Stimulated activated naive CD8-positive, alpha-beta T cell treated with anti-CD3 and anti-CD28 coated beads, Interleukin-15, amount 100 ng/mL, for 72 hours (primary cell): Measurements from ENCODE around the gene PANK4.

Experiments
- ATAC-seq: fragments of 150-1000 bp; cut with Tn5 transposase; 2 replicates; pipeline ENCODE4 v1.10.0; 2021; ENCODE audit warnings: mild to moderate bottlenecking, moderate library complexity
- DNase-seq, 2 donors: peaks; one replicate each; pipeline ENCODE4 v3.0.0; 2021 to 2022
- H3K27ac Mint-ChIP-seq, 2 donors: one replicate each; pipeline ENCODE4 v1.8.0; 2022; ENCODE audit warnings: mild to moderate bottlenecking in 2 of 2, mixed read lengths in 2 of 2, moderate library complexity in 2 of 2
- H3K27me3 Mint-ChIP-seq: one replicate; pipeline ENCODE4 v1.8.0; 2022; ENCODE audit warnings: mixed read lengths
- H3K4me1 Mint-ChIP-seq: one replicate; pipeline ENCODE4 v1.8.0; 2022; ENCODE audit warnings: mild to moderate bottlenecking, mixed read lengths
- H3K4me3 Mint-ChIP-seq, 2 donors: one replicate each; pipeline ENCODE4 v1.8.0; 2022; ENCODE audit warnings: mild to moderate bottlenecking in 2 of 2, mixed read lengths in 2 of 2, moderate library complexity in 1 of 2
- H3K9me3 Mint-ChIP-seq, 2 donors: one replicate each; pipeline ENCODE4 v1.8.0; 2022; ENCODE audit warnings: mixed read lengths in 2 of 2

The PANK4 gene

DNA sequence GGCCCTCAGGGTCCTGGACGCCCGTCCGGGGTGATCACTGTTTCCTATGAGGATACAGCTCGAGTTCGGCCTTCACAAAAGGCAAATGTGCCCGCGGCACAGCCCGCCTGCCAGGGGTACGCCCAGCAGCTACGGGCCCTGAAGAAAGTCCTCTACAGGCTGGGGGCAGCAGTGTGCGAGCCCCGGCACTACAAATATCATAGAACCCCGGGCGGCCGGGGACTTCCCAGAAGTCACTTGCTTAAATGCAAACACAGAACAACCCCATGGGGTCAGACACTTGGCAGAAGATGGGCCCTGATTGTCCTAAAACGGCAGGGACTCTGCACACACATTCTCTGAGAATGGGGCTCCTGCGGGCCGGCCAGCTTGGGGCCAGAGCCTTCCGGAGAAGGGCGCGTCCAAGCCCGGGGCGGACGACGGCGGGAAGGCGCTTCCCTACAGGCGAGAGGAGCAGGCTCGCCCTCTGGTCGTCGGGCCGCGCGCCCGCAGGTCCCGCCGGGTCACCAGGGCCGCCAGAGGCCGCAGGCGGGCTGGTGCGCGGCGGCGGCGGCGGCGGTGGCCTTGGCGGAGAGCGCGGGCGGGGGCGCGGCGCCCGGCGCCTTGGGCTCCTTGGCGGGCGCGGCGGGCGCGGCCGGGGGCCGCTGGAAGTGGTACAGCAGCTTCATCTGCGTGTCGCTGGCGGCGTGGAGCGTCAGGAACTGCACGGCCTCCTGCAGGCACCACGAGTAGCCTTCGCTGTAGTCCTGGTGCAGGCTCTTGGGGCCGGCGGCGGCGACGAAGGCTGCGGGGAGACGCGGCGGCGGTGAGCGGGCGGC lies 2.8 kb upstream of the PANK4 start:
- no peaks in the 10 kb centered on the region for H3K9me3 Mint-ChIP-seq
- peaks cover 42% of the 10 kb centered on the region for H3K4me1 Mint-ChIP-seq
- H3K4me3 Mint-ChIP-seq: peak overlapping the region; percentile 83 to 88
- ATAC-seq (peak; percentile 26), DNase-seq (peak; percentile 52 to 68)
- H3K27ac Mint-ChIP-seq: peak overlapping the region in 1 of 2 donors; percentile 42
- H3K27me3 Mint-ChIP-seq: peaks cover 54% of the 10 kb centered on the region

DNA sequence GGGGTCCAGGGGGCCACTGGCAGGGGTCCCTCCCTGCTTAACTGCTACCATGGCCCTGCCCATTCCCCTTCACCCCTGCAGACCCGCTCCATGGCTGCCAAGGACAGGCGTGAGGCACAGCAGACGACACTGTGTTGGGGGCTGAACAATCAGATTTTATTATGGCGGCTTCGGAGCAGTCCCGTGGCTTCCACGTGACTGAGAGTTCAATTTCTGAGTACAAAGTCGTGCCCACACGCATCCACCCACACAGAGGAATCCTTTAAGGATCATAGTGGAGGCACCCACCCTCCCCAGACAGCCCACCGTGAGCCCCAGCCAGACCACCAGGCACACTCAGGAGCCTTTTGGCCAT lies 2.2 kb upstream of the PANK4 start:
- no peak for DNase-seq
- Mint-ChIP-seq H3K9me3 (no peaks in the 10 kb centered on the region), H3K27ac (no peak overlapping the region), H3K27me3 (peaks cover 52% of the 10 kb centered on the region), H3K4me1 (peaks cover 48% of the 10 kb centered on the region), H3K4me3 (peak overlapping the region; percentile 83 to 88)
- ATAC-seq: no peak

DNA sequence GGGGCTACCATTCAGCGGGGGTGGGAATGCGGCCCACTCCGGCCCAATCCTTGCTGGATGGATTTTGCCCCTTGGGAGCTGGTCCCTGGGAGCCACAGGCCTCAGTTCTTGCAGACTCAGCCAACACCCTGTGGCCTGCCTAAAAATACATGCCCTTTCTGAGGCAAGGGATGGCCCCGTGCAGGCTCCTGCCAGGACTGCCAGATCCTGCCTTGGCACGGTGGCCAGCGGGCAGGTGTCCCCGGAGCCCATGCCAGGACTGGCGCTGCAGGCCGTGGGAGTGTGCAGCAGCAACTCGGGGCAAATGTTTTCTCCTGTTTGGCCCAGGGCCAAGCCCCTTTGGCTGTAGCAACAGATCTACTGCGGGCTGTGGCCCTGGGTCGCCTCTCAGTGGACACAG lies 1.6 kb upstream of the PANK4 start:
- DNase-seq (no peak), ATAC-seq (no peak)
- Mint-ChIP-seq H3K9me3 (no peaks in the 10 kb centered on the region), H3K4me1 (peaks cover 54% of the 10 kb centered on the region), H3K4me3 (no peak overlapping the region), H3K27me3 (peaks cover 46% of the 10 kb centered on the region), H3K27ac (no peak overlapping the region)

DNA sequence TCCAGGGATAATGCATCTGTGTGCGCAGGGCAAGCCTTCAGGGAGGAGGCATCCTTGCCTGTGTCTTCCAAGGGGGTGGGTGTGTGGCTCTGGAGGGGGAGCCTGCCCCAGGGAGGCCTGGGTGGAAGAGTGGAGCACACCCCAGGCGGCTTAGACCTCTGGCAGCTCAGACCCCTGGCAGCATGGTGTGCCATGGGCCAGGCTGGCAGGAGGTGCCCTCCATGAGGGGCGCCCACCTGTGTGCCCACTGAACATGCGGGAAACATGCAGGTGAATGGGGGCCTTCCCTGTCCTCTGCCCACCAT lies 1.1 kb upstream of the PANK4 start:
- ATAC-seq (no peak), DNase-seq (no peak)
- Mint-ChIP-seq H3K27ac (no peak overlapping the region), H3K4me3 (peak overlapping the region in 1 of 2 donors; percentile 77), H3K9me3 (no peaks in the 10 kb centered on the region), H3K4me1 (peaks cover 59% of the 10 kb centered on the region), H3K27me3 (peaks cover 46% of the 10 kb centered on the region)

DNA sequence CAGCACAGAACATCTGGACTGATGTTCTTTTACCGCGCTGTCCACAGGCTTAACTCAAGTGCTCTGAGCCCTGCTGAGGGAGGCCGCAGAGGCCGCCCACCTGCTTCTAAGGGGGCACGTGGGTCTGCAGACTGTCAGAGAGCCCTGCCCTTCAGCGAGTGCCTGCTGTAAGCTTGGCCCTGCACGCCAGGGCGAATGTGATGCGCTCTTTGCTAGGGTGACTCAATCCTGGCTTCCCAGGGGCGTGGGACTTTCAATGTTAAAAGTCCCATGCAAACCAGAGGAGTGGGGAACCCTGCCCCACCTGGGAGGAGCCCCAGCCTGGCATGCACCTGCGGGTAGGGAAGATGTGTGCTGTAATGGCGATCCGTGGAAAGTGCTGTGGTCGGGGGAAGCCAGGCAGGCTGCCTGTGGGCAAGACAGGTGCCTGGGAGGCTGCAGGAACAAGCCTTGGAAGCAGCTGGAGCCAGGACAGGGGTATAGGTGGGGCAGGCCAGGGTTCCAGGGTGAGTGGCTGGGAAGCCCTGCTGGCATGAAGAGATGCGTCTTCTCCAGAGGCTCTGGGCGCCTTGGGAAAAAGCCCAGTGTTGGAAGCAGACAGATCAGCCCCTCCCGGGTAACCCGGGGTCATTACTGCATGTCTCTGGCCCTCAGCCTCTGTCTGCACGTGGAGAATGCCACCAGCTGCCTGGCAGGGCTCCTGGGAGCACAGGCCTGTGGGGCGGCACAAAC lies 594 bp upstream of the PANK4 start:
- Mint-ChIP-seq H3K27me3 (peaks cover 43% of the 10 kb centered on the region), H3K27ac (peak overlapping the region; percentile 13 to 53), H3K9me3 (no peaks in the 10 kb centered on the region), H3K4me1 (peaks cover 64% of the 10 kb centered on the region), H3K4me3 (peak overlapping the region; percentile 61 to 77)
- DNase-seq (peak; percentile 79 to 83), ATAC-seq (peak; percentile 55)

DNA sequence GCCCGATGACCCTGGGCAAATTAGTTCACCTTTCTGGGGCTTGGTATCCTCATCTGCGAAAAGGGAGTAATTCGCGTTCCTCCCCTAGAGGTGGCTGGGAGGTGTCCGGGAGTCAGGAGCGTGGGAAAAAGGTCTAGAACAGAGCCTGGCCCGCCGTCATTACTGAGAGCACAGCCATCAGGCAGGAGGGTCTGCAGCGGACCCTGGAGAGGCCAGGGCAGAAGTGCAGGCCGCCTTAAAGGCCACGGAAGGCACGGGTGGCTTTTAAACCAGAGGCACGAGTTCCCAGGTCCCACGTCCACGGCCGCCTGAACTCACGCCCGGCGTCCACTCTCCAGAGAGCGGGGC lies 850 bp downstream of the PANK4 start:
- no peak for DNase-seq
- H3K4me3 Mint-ChIP-seq: peak overlapping the region; percentile 83 to 87
- H3K4me1 Mint-ChIP-seq: peaks cover 68% of the 10 kb centered on the region
- ATAC-seq: no peak
- H3K9me3 Mint-ChIP-seq: no peaks in the 10 kb centered on the region
- peaks cover 28% of the 10 kb centered on the region for H3K27me3 Mint-ChIP-seq
- H3K27ac Mint-ChIP-seq: peak overlapping the region; percentile 79 to 97

DNA sequence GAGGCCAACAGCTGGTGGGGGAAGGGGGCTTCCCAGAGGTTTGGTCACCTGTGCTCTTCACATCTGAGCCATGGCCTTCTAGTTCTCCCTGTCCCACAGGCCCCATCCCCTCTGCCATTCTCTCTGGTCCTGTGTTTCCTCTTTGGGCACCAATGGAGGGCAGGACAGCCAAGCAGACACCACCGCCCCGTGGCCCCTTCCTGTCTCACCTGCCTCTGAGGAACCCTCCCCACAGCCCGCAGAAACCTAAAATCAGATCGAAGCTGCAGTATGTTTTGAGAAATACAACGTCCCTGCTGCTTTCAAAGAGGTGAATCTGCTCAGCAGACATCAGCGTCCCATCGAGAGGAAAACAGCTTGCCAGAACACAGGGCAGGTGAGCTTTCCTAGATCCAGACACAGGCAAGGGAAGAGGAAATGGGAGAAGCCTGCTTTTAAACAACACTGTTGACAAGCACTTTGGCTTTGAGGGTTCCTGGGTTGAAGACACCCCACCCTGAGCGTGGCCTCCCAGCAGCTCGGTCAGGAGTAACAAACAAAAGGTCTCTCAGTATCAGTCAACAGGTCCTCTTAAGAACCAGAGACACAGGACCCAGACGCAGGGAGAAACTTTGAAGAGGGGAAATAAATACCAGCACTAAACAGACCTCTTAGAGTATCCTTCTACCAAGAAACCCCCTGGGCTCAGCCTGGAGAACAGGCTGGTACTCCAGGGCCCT lies 2.3 kb downstream of the PANK4 start:
- H3K4me1 Mint-ChIP-seq: peaks cover 66% of the 10 kb centered on the region
- peak overlapping the region; percentile 98 to 100 for H3K27ac Mint-ChIP-seq
- ATAC-seq (peak; percentile 54), DNase-seq (peak; percentile 60 to 81)
- H3K4me3 Mint-ChIP-seq: peak overlapping the region; percentile 83 to 87
- no peaks in the 10 kb centered on the region for H3K9me3 Mint-ChIP-seq
- H3K27me3 Mint-ChIP-seq: peaks cover 20% of the 10 kb centered on the region

DNA sequence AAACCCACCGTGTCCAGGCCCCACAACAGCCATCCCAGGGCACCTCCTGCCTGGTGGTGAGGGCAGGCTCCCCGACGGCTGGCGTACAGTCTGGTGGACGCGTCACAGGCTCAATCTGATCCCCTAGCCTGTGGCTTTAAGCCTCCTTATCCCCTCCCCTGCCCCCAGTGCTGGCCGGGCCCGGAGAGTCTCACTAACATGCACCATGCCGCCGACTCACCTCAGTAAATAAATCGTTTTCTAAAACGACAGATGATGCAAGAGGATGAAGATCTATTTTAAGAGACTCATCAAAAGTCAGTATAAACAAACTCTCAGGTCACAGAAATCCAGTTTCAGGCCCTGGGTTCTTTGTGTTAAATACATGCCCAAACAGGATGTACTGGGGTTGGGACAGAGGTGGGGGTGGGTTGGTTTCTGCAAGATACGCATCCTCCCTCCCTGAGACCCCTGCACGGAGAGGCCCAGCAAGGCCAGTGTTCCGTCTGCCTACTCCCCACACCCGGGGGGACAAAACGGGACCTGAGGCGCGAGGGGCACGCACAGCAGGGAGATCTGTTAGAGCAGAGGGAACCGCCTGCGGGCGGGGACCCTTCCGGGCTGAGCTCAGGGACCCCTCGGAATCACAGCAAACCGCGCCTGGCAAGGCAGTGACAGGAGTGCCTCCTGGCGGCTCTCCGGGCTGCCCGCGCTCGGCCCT lies 3.1 kb downstream of the PANK4 start:
- H3K4me1 Mint-ChIP-seq: peaks cover 62% of the 10 kb centered on the region
- DNase-seq: peak; percentile 70 to 80
- peak; percentile 50 for ATAC-seq
- no peaks in the 10 kb centered on the region for H3K9me3 Mint-ChIP-seq
- H3K4me3 Mint-ChIP-seq: peak overlapping the region; percentile 83 to 87
- H3K27me3 Mint-ChIP-seq: peaks cover 13% of the 10 kb centered on the region
- H3K27ac Mint-ChIP-seq: peak overlapping the region; percentile 98 to 100

DNA sequence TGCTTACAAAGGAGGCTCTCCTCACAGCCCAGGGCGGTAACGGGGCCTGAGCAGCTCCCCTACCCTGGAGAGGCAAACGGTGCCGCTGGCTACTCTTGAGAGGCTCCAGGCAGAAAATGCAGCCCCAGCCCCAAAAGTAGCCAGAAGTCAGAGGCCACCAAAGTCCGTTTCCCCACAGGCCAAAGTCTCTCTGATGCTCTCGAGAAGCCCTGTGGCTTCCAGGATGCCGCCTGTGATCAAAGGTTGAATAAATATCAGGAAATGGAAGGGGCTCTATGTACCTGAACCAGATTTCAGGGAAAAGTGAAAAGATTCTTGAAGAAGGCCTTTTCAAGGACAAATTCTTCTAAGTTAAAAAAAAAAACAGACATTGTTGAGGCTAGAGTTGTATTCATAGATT lies 4.2 kb downstream of the PANK4 start:
- peak overlapping the region in 1 of 2 donors; percentile 83 for H3K4me3 Mint-ChIP-seq
- H3K9me3 Mint-ChIP-seq: no peaks in the 10 kb centered on the region
- H3K27me3 Mint-ChIP-seq: peaks cover 7% of the 10 kb centered on the region
- ATAC-seq (no peak), DNase-seq (no peak)
- peak overlapping the region in 1 of 2 donors; percentile 100 for H3K27ac Mint-ChIP-seq
- H3K4me1 Mint-ChIP-seq: peaks cover 53% of the 10 kb centered on the region

DNA sequence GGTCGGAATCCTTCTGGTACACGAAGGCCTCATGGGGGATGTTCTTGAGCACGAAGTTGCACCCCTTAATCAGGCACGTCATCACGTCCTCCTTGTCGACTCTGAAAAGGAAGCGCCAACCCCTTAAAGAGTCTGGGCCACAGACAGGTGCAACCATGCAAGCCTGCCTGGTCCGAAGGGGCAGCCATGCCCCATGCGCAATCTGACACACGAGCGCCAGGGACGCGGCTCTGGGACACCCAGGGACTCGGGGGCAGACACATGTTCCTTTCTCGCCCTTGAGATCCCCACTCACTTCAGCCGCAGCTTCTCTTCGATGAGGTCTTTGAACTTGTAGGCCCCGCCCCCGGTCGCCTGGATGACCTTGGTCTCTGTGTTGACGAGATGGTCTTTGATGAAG lies 5.6 kb downstream of the PANK4 start:
- Mint-ChIP-seq H3K4me3 (no peak overlapping the region), H3K4me1 (peaks cover 47% of the 10 kb centered on the region), H3K27me3 (no peaks in the 10 kb centered on the region), H3K9me3 (no peaks in the 10 kb centered on the region), H3K27ac (peak overlapping the region in 1 of 2 donors; percentile 48)
- DNase-seq (no peak), ATAC-seq (no peak)

DNA sequence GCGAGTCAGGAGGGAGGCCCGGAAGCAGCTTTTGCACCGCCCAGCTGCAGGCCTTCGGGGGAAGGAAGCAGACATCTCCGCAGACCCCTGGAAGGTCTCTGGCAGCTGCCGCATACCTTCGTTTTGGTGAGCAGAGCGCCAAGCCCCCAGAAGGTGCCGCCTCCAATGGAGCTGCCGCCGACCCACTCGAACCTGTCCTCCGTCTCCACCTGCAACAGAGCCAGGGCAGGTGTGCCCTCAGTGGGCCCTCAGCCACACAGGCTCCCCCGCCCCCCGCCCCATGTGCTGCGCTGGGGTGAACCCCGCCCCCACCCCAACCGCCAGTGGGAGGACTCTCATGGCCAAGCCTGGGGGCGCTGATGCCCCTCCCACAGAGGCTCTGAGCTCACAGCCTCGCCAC lies 6.2 kb downstream of the PANK4 start:
- DNase-seq (no peak), ATAC-seq (no peak)
- H3K27me3 Mint-ChIP-seq: no peaks in the 10 kb centered on the region
- H3K4me3 Mint-ChIP-seq: no peak overlapping the region
- H3K9me3 Mint-ChIP-seq: no peaks in the 10 kb centered on the region
- H3K27ac Mint-ChIP-seq: no peak overlapping the region
- H3K4me1 Mint-ChIP-seq: peaks cover 46% of the 10 kb centered on the region

DNA sequence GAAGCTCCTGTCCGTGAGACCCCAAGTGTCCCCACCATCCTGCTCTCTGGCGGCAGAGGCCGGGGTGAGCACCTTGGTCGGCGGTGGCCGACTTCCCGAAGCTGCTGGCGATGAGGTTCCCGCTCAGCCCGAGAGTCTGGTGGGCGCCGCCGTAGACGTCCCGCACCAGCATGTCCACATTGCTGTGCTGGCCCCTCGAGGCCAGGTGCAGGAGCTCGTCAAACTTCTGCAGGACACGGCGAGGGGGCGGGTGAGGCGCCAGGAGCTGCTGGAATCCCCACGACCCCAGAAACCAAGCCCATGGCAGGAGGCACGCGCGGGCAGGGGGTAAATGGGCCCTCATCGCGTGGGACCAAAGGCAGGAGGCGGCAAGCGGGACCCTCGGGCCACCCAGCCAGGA lies 6.7 kb downstream of the PANK4 start:
- Mint-ChIP-seq H3K4me1 (peaks cover 41% of the 10 kb centered on the region), H3K9me3 (no peaks in the 10 kb centered on the region), H3K27me3 (no peaks in the 10 kb centered on the region), H3K27ac (no peak overlapping the region), H3K4me3 (no peak overlapping the region)
- no peak for ATAC-seq
- DNase-seq: no peak

DNA sequence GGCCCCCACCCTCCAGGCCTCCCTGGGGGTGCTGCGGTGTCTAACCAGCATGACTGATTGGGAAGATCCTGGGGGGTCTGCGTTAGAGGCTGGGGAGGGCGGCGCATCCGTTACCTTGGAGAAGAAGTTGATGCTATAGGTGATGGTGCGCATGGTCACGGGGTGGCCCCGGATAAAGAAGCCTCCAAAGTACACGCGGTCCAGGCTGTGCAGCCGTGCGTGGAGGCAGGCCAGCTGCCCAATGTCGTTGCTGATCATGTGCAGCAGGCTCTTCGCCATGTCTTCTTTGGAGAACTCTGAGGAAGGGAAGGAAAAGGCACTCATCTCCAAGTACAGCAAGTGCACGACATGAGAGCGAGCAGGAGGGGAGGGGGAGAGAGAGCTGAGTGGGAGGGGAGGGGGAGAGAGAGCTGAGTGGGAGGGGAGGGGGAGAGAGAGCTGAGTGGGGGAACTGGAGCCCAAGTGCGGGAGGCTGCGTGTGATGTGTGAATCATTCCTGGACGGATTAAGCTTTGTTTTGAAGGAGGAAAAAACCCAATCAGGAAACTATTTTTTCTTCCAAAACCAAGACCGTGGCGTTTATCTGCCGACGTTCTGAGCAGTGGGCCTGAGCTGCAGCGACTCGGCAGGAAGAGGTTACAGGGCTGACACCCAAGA lies 7.2 kb downstream of the PANK4 start:
- Mint-ChIP-seq H3K27me3 (no peaks in the 10 kb centered on the region), H3K9me3 (no peaks in the 10 kb centered on the region)
- no peak for DNase-seq

DNA sequence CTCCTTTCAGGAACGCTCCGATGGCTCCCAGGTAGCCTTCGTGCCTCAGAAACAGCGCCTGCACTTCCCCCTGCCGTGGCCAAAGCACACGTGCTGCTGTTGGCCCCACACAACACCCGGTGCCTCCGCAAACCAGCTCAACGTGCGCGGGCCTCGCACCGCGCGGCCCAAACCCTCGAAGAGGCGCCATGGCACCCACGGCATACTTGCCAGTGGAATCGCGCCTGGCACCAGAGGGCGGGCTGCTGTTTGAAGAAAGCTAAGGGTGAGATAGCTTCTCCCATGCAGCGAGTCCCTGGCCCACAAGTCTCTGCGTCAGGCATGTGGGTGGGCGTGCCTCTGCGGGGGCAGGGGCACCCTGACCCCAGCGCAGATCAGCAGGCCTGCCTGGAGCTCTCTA lies 7.9 kb downstream of the PANK4 start:
- no peak overlapping the region for H3K27ac Mint-ChIP-seq
- H3K27me3 Mint-ChIP-seq: no peaks in the 10 kb centered on the region

More for the DNA sequence above, 7.2 kb downstream of the PANK4 start:
- Mint-ChIP-seq H3K27ac (peak overlapping the region in 1 of 2 donors; percentile 93), H3K4me1 (peaks cover 35% of the 10 kb centered on the region), H3K4me3 (no peak overlapping the region)
- no peak for ATAC-seq

DNA sequence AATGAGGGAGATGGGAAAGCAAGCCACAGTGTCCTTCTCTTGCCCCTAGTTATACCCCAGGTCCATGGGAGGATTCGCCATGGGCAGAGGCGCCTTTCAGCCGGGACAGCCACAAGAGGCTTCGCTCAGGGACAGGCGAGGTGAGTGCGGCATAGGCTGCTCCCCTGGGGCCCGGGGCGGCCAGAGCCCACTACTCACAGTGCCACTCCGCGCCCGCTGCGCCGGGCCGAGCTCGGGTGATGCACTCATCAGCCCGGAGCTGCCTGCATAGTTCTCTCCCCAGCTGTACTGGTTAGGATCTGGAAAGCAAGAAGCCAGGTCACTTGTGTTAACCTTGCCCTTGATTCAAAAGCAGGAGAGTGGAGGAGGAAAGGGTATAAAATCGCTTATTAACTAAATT lies 8.4 kb downstream of the PANK4 start:
- Mint-ChIP-seq H3K4me3 (no peak overlapping the region), H3K9me3 (no peaks in the 10 kb centered on the region), H3K27me3 (no peaks in the 10 kb centered on the region), H3K4me1 (peaks cover 23% of the 10 kb centered on the region), H3K27ac (no peak overlapping the region)
- ATAC-seq (no peak), DNase-seq (no peak)

More for the DNA sequence above, 7.9 kb downstream of the PANK4 start:
- no peak for ATAC-seq
- H3K4me3 Mint-ChIP-seq: no peak overlapping the region
- H3K9me3 Mint-ChIP-seq: no peaks in the 10 kb centered on the region
- DNase-seq: no peak
- H3K4me1 Mint-ChIP-seq: peaks cover 29% of the 10 kb centered on the region
